SK-N-SH treated with all-trans-retinoic acid at 6 μM for 48 hours (cell line): ENCODE measurements around the gene KIF3C.

ENCODE experiments used
- ESRRG ChIP-seq: fragments of 250-450 bp; sonication (Bioruptor Pico); IDR thresholded peaks from 2 replicates; pipeline ENCODE4 v1.6.1; 2021; ENCODE audit warnings: mild to moderate bottlenecking
- PPARA ChIP-seq: fragments of 250-450 bp; sonication (Bioruptor Pico); IDR thresholded peaks from 2 replicates; pipeline ENCODE4 v1.5.0; 2020; ENCODE audit warnings: mild to moderate bottlenecking, borderline replicate concordance
- SNAI2 ChIP-seq: fragments of 250-450 bp; sonication (Bioruptor Pico); IDR thresholded peaks from 2 replicates; pipeline ENCODE4 v1.5.0; 2020; ENCODE audit warnings: mild to moderate bottlenecking, moderate library complexity
- ZFP3 ChIP-seq: fragments of 250-450 bp; sonication (Bioruptor Pico); IDR thresholded peaks from 2 replicates; pipeline ENCODE4 v1.5.0; 2020; ENCODE audit warnings: mild to moderate bottlenecking, moderate library complexity
- ZNF70 ChIP-seq: fragments of 450-650 bp; formaldehyde crosslinking; IDR thresholded peaks from 2 replicates; pipeline ENCODE4 v1.5.0; 2020; ENCODE audit warnings: mild to moderate bottlenecking, moderate library complexity
- TF ChIP-seq, protein P1 (sequence below): fragments of 250-450 bp; sonication (Bioruptor Pico); IDR thresholded peaks from 2 replicates; pipeline ENCODE4 v1.8.0; 2020; ENCODE audit warnings: mild to moderate bottlenecking, moderate library complexity, borderline replicate concordance

- no peak for TF ChIP-seq ZNF70 (CRISPR knock-in tag)
- TF ChIP-seq PPARA (CRISPR knock-in tag) = no peak
- TF ChIP-seq, protein P1, sequence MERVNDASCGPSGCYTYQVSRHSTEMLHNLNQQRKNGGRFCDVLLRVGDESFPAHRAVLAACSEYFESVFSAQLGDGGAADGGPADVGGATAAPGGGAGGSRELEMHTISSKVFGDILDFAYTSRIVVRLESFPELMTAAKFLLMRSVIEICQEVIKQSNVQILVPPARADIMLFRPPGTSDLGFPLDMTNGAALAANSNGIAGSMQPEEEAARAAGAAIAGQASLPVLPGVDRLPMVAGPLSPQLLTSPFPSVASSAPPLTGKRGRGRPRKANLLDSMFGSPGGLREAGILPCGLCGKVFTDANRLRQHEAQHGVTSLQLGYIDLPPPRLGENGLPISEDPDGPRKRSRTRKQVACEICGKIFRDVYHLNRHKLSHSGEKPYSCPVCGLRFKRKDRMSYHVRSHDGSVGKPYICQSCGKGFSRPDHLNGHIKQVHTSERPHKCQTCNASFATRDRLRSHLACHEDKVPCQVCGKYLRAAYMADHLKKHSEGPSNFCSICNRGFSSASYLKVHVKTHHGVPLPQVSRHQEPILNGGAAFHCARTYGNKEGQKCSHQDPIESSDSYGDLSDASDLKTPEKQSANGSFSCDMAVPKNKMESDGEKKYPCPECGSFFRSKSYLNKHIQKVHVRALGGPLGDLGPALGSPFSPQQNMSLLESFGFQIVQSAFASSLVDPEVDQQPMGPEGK (CRISPR knock-in tag) = no peak
- TF ChIP-seq ZFP3 (CRISPR knock-in tag) = no peak
- TF ChIP-seq SNAI2 (CRISPR knock-in tag) = no peak
- no peak for TF ChIP-seq ESRRG (CRISPR knock-in tag)
Measured at GRCh38 chr2:26020231-26020640, 37.9 kb upstream of the KIF3C start.
